HCT116 (cell line): ENCODE results near the gene GNG2.

ENCODE experiments used
- ATF3 ChIP-seq: IDR thresholded peaks from 2 replicates; pipeline ENCODE4 v1.6.1; 2012
- CEBPB ChIP-seq: IDR thresholded peaks from 2 replicates; pipeline ENCODE4 v1.6.1; 2012; ENCODE audit warnings: low read depth
- CTCF ChIP-seq, 3 experiments: fragments of 200-600 bp in 1 of 3; sonication (generic) in 1 of 3; IDR thresholded peaks in 2 of 3; conservative IDR thresholded peaks in 1 of 3; 2 replicates each; pipeline ENCODE4 v1.5.1; 2012 to 2017; ENCODE audit warnings: low read depth in 2 of 3, low read length in 2 of 3, antibody characterized with exemption in 1 of 3, borderline replicate concordance in 1 of 3, control low read depth in 1 of 3, mild to moderate bottlenecking in 1 of 3, mixed read lengths in 1 of 3, mixed run types in 1 of 3, moderate library complexity in 1 of 3; ENCODE audit not compliant: insufficient read depth in 1 of 3
- EZH2 ChIP-seq: fragments of 200-600 bp; sonication (generic); IDR thresholded peaks from 2 replicates; pipeline ENCODE4 v1.6.1; 2017; ENCODE audit warnings: antibody characterized with exemption, mixed run types
- MAX ChIP-seq: IDR thresholded peaks from 2 replicates; pipeline ENCODE4 v1.6.1; 2012
- POLR2A ChIP-seq: IDR thresholded peaks from 2 replicates; pipeline ENCODE4 v1.7.0; 2011; ENCODE audit warnings: borderline replicate concordance; ENCODE audit not compliant: insufficient read depth, insufficient read length; ENCODE audit errors: extremely low read depth
- RAD21 ChIP-seq: IDR thresholded peaks from 2 replicates; pipeline ENCODE4 v1.6.1; 2012; ENCODE audit warnings: low read depth, mild to moderate bottlenecking
- SP1 ChIP-seq: IDR thresholded peaks from 2 replicates; pipeline ENCODE4 v1.6.1; 2012; ENCODE audit warnings: low read depth
- TCF7L2 ChIP-seq: IDR thresholded peaks from 2 replicates; pipeline ENCODE4 v1.7.0; 2011; ENCODE audit warnings: borderline replicate concordance, inconsistent platforms; ENCODE audit not compliant: insufficient read depth, insufficient read length; ENCODE audit errors: extremely low read depth

- no peak for TF ChIP-seq CTCF (IDR thresholded peaks at IDR 0.05 in 2 of 3, conservative IDR thresholded peaks at IDR 0.05 in 1 of 3; ENCODE audit: borderline replicate concordance in 1 of 3, insufficient read depth in 1 of 3, low read depth in 2 of 3, low read length in 2 of 3)
- TF ChIP-seq SP1: no peak
- no peak for TF ChIP-seq RAD21
- no peak for TF ChIP-seq POLR2A
- no peak for TF ChIP-seq CEBPB
- TF ChIP-seq EZH2: no peak
- TF ChIP-seq ATF3: no peak
- no peak for TF ChIP-seq MAX
- no peak for TF ChIP-seq TCF7L2
These were observed 51.8 kb downstream of the GNG2 start for GRCh38 chr14:51912112-51912786.
